ENCODE results near the gene SSBP1.

GRCh38 chr7:141752634-141753033, 14.5 kb downstream of the SSBP1 start:
- TF ChIP-seq, protein P1, sequence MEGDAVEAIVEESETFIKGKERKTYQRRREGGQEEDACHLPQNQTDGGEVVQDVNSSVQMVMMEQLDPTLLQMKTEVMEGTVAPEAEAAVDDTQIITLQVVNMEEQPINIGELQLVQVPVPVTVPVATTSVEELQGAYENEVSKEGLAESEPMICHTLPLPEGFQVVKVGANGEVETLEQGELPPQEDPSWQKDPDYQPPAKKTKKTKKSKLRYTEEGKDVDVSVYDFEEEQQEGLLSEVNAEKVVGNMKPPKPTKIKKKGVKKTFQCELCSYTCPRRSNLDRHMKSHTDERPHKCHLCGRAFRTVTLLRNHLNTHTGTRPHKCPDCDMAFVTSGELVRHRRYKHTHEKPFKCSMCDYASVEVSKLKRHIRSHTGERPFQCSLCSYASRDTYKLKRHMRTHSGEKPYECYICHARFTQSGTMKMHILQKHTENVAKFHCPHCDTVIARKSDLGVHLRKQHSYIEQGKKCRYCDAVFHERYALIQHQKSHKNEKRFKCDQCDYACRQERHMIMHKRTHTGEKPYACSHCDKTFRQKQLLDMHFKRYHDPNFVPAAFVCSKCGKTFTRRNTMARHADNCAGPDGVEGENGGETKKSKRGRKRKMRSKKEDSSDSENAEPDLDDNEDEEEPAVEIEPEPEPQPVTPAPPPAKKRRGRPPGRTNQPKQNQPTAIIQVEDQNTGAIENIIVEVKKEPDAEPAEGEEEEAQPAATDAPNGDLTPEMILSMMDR (IDR thresholded peaks at IDR 0.05): no peak
- TF ChIP-seq POLR2AphosphoS5 (IDR thresholded peaks at IDR 0.05) (no peak), POLR2A (IDR thresholded peaks at IDR 0.05) (no peak)
